Hypothalamus (tissue), 51 donors: ENCODE data around the gene NFX1.
A peak's percentile ranks its signal among the peaks of the same experiment; 100 is the strongest.
"Not testable (repeated sequence)": the region's sequence is repeated elsewhere in the genome, so short reads cannot be mapped to it uniquely, and the experiment has no call there.

ENCODE experiments used
- DNase-seq, 51 donors: peaks; one replicate each; lab custom pipeline; 2025; lab: John Stamatoyannopoulos, UW

Gene NFX1

DNA sequence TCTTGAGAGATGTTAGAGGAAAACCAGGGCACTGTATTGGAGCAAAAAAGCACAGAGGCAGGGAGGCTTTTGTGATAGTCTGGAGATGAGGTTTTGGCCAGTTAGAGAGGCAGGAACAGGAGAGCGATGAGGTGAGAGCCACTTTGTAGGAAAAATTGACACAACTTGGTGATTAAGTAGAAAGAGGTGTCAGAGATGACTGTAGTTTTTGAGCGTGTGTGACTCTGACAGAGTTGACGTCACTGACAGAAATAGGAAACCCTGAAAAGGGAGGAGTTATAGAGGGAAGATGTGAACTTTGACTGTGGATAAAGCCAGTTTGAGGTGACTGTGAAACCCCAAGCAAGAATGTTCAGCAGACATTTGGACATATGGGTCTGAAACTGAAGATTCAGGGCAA is 15.7 kb downstream of the NFX1 start:
- DNase-seq, result no peak

- DNase-seq, result no peak
Measured at GRCh38 chr9:33307067-33307466, 16.8 kb downstream of the NFX1 start.

DNA sequence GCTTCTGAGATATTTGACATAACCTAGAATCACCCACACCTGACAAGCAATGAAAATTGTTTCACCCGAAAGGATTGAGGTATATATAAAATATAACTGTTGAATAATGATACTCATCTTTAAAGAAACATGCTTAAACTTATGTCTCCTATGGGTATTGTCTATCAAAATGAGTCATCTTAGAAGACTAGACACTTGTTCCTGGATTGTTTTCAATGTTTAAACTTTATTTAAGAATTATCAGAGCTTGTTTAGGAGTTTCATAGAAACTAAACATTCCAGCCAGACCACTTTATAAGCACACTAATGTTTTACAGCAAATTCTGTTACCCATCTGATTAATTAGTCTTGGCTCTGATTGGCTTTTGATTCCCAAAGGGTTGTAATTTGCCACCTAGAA is 19.6 kb downstream of the NFX1 start:
- no peak for DNase-seq

DNA sequence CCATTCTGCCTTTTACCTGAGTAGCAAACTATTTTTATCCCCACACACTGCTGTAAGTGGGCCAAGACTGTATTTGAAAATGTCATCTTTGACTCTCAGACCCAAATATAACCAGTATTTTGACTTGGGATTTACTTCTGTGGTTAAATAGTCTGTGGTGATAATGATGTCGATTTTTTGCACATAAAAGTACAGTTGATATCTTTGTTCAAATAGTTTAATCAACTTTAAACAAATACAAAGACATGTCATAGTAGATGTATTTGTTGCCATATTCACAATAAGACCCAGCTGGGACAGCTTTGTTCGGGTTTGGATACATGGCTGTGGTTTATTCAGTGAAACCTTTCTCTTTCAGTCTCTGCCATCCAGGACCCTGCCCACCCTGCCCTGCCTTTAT is 20.4 kb downstream of the NFX1 start:
- DNase-seq, result no peak

DNA sequence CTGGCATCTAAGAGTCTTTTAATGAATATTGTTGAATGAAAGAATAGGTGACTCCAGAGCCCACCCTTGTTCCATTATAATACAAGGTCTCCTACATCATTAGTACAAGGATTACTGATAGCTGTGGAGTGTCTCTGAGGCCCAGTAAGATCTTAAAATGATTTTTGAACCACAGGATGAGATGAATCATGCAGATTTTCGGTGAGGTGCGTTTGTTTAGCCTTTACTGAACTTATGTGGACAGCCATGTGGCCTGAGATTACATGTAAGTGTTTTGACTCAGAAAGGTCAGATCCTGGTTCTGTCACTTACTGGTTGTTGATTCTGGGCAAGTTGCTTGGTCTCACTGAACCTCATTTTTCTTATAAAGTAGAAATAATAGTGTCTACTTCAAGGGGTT is 21.6 kb downstream of the NFX1 start:
- no peak for DNase-seq

- no peak for DNase-seq
Measured at GRCh38 chr9:33315371-33315770, 25.1 kb downstream of the NFX1 start.

DNA sequence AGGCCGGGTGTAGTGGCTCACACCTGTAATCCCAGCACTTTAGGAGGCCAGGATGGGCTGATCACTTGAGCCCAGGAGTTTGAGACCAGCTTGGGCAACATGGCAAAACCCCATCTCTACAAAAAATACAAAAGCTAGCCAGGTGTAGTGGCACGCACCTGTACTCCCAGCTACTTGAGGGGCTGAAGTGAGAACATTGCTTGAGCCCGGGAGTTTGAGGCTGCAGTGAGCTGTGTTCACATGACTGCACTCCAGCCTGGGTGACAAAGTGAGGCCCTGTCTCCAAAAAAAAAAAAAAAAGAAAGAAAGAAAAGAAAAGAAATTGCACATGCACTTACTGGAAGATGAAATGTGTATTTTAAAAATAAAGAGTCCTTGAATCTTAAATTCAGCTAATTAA is 26.8 kb downstream of the NFX1 start:
- not testable (repeated sequence) for DNase-seq

GRCh38 chr9:33318225-33318624 is 27.9 kb downstream of the NFX1 start:
- DNase-seq, result no peak

DNA sequence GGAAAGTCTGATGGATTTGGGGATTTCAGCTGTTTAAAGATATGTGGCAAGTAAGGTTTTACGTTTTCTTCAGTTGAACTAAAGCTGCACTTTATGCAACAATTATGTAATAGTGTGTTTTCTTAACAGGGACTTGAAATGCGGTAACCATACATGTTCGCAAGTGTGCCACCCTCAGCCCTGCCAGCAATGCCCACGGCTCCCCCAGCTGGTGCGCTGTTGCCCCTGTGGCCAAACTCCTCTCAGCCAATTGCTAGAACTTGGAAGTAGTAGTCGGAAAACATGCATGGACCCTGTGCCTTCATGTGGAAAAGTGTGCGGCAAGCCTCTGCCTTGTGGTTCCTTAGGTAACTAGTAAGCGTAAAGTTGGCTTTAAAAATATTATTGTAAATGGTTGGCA is 28.5 kb downstream of the NFX1 start:
- DNase-seq, result no peak

- DNase-seq, result no peak
Measured at GRCh38 chr9:33320230-33320567, 29.9 kb downstream of the NFX1 start.

DNA sequence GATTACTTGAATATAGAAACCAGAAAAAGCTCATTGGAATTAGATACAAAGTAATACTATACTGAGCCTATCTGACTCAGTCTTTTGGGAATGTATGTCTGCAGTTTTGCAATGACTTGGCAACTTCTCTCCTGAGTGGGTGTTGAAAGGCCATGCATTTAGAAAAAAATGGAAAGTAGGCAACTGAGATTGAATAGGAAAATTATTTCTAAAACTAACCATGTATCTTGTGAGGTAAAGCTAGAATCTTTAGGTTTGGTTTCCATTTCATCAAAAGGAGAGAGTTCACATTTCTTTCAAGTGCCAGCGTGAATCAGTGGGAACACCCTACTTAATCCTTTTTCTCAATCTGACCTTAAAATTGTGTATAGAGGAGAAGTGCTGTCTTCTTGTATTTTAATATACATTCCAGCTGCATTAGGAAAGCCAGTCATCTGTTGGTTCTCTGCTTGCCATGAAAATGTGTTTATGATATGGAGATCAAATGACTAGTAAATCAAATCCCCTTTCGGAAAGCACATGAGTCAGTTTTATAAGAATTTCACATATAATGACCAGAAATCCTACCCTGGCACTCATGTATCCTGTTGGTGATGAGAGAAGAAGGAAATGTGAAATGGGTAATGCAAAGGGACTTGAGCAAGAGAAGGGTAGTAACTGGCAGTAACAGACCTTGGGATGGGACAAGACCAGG is 30.4 kb downstream of the NFX1 start:
- DNase-seq, result no peak

DNA sequence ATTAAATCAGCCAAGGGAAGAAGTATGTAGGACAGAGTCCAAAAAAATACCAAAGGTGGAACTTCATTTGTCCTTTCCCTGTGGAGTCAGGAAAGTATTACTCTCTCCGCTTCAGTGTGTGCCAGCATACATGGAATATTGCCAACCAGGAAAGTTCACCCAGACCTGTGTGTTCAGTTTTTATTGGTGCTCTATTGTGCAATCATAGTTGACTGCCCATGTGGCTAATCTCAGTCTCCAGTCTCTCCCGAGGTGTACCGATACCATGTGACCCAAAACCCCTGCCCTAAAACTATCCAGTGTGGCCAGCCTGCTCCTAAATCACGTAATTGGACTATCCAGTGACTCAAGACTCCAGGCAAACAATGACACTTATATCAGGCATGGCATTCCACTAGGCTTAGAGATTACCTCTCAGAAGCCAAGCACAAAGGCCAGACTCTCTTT is 38.8 kb downstream of the NFX1 start:
- no peak for DNase-seq

DNA sequence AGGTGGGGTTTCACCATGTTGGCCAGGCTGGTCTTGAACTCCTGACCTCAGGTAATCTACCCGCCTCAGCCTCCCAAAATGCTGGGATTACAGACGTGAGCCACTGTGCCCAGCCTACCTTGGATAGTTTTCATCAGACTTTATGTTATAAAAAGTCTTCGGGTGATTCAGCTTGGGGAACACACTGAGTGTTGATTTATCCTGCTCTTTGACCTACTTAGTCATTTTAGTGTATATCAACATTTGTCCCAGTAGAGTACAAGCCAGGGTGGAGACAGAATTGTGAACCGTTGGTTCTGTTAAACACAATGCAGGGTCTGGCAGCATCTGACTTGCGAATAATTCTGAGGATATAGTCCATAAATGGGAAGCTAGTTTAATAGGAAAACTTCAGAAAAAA is 39.7 kb downstream of the NFX1 start:
- no peak for DNase-seq

- peak in 1 of 51 donors; percentile 15 for DNase-seq
Measured at GRCh38 chr9:33331377-33331891, 41.1 kb downstream of the NFX1 start.

GRCh38 chr9:33332011-33332410 is 41.7 kb downstream of the NFX1 start:
- DNase-seq, result no peak

DNA sequence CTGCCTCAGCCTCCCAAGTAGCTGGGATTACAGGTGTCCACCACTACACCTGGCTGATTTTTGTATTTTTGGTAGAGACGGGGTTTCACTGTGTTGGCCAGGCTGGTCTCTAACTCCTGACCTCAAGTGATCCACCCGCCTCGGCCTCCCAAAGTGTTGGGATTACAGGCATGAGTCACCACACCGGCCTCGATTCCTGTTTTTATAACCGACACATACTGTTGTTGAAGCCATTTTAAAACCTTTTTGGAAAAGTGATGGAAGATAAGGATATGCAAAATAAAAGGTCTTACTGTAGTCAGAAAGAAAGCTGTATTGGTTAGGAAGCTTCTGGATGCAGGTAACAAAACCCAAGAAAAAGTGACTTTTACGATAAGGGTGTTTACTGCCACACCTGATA is 42.6 kb downstream of the NFX1 start:
- not testable (repeated sequence) for DNase-seq

DNA sequence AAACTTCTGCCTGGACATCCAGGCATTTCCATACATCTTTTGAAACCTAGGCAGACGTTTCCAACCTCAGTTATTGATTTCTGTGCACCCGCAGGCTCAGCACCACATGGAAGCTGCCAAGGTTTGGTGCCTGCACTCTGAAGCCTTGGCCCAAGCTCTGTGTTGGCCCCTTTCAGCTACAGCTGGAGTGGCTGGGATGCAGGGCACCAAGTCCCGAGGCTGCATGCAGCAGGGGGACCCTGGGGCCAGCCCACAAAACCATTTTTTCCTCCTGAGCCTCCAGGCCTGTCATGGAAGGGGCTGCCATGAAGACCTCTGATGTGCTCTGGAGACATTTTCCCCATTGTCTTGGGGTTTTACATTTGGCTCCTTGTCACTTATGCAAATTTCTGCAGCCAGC is 49.9 kb downstream of the NFX1 start:
- DNase-seq, result no peak

DNA sequence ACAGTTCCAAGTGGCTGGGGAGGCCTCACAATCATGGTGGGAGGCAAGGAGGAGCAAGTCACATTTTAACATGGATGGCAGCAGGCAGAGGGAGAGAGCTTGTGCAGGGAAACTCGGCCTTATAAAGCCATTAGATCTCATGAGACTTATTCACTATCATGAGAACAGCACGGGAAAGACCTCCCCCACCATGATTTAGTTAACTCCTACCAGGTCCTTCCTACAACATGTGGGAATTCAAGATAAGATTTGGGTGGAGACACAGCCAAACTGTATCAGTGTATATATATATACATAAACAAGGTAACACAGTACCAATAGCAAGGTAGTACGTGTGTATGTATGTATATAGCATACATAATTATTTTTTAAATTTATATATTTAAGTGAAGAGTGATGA is 50.9 kb downstream of the NFX1 start:
- DNase-seq, result no peak

DNA sequence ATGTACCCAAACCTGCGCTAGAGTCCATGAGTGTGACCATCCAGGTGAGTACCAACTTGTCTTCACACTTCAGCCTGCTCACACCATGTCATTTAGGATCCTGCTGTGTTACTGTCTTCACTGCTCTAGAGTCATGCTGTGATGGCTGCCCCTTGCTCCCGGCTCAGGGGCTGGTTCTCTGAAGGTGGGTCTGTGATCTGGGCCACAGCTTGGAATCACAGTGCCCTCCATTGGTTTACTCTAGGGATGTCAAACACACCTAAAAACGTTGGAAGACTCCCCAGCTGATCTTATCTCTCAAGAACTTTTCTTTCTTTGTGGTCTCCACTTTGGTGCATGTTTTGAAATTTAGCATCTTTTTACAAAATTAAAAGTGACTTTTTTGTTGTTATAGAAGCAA is 53.8 kb downstream of the NFX1 start:
- DNase-seq, result no peak

DNA sequence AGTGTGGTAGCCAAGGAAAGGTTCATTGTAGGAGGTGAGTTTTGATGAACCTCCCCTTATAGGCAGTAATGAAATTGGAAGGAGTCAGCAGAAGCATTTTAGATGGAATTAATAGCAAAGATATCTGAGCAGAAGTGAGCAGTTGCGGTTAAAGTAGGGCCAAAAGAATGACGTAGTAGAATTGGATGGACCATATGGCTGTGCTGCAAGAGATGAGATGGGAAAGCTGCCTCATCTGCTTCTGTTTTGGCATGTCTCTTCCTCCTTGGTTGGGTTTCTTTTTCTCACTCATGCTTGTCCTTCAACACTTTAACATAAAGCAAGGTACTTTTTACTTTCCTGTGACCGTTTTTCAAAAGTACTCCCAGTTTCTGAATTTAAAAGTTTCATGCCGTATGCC is 56.2 kb downstream of the NFX1 start:
- no peak for DNase-seq

DNA sequence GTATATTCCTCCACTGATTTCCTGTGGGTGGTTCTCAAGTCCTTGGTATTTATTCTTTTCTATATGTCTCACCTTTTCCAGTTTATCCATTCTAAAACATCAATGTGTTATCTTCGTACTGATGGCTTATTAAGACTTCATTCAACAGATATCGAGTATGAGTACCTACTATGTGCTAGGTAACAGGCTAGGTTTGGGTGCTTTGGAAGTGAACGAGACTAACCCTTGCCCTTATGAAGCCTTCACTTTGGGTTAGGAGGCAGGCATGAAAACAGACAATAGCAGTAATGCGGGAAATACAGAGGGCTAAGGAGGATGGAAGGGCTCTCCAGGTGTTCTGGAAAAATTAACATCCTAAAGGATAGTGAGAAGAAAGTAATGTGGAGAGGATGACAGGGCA is 58.7 kb downstream of the NFX1 start:
- DNase-seq, result no peak

DNA sequence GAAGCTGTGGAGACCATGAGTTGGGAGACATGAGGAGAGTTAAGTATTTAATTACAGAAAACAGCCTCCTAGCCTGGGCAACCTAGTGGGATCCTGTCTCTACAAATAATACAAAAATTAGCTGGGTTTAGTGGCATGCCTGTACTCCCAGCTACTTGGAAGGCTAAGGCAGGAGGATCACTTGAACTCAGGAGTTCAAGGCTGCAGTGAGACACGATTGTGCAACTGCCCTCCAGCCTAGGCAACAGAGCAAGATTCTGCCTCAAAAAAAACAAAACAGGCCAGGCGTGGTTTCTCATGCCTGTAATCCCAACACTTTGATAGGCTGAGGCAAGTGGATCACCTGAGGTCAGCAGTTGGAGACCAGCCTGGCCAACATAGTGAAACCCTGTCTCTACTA is 59.4 kb downstream of the NFX1 start:
- DNase-seq, result no peak

- no peak for DNase-seq
Measured at GRCh38 chr9:33350310-33350709, 60.0 kb downstream of the NFX1 start.
